ENCODE data around the gene HBZ. TPM values are rescaled to one million over a fixed set of nuclear protein-coding genes. Genes with fewer than 3 reads are reported as not detected.
A peak's percentile ranks its signal among the peaks of the same experiment; 100 is the strongest.
"Not testable (repeated sequence)": the region's sequence is repeated elsewhere in the genome, so short reads cannot be mapped to it uniquely, and the experiment has no call there.

HBZ gene
- total RNA-seq, 1 experiment from 2014 or later = not detected

DNA sequence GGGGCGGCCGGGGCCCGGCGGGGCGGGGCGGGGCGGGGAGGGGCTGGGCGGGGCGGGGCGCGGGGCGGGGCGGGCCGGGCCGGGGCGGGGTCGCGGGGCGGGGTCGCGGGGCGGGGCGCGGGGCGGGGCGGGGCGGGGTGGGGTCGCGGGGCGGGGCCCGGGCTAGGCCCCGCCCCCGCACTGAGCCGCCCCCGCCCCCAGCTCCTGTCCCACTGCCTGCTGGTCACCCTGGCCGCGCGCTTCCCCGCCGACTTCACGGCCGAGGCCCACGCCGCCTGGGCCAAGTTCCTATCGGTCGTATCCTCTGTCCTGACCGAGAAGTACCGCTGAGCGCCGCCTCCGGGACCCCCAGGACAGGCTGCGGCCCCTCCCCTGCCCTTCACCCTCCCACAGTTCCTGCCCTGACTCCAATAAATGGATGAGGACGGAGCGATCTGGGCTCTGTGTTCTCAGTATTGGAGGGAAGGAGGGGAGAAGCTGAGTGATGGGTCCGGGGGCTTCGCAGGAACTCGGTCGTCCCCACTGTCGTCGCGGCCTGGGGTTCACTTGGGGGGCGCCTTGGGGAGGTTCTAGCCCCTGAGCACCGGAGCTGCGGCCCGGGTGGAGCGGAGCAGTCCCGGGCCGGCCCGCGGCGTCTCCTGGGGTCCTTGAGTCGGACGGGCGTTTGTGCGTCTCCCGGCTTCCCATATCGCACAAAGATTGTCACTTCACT is 12.5 kb downstream of the HBZ start:
- DNase-seq (ENCODE audit: low spot score) = no peak

DNA sequence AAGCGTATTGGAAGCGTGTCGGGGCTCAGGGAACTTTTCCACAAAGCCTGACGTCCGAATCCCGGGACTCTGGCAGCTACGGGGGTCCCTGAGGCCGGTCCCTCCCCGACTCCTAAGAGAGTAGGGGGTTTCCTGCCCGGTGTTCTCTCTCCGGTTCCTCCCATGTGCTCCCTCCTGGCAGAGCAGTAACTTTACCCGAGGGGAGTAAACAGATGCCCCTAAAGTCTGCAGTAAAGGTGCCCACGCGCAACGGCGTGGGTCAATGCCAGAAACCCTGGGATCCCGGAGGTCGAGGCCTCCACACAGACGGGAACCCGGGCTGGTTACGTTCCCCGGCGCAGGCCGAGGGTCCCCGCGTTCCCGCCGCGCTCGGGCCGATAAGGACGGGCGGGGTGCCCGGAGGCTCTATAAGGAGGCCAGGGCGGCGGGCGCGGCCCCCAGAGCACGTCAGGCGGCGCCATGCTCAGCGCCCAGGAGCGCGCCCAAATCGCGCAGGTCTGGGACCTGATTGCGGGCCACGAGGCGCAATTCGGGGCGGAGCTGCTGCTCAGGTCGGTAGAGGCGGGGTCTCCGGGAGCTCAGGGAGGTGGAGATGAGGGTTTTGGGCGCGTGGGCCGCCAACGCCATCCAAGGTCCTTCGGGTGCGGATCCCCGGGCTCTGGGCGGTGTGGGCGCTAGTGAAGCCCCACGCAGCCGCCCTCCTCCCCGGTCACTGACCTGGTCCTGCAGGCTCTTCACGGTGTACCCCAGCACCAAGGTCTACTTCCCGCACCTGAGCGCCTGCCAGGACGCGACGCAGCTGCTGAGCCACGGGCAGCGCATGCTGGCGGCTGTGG is 13.3 kb downstream of the HBZ start, which contains the start of gene HBM:
TSS of gene HBM (plus strand) at position 440 of the 836 bp plus-strand sequence. CDS start at position 460, 20 bp downstream.
- DNase-seq (ENCODE audit: low spot score) = no peak

DNA sequence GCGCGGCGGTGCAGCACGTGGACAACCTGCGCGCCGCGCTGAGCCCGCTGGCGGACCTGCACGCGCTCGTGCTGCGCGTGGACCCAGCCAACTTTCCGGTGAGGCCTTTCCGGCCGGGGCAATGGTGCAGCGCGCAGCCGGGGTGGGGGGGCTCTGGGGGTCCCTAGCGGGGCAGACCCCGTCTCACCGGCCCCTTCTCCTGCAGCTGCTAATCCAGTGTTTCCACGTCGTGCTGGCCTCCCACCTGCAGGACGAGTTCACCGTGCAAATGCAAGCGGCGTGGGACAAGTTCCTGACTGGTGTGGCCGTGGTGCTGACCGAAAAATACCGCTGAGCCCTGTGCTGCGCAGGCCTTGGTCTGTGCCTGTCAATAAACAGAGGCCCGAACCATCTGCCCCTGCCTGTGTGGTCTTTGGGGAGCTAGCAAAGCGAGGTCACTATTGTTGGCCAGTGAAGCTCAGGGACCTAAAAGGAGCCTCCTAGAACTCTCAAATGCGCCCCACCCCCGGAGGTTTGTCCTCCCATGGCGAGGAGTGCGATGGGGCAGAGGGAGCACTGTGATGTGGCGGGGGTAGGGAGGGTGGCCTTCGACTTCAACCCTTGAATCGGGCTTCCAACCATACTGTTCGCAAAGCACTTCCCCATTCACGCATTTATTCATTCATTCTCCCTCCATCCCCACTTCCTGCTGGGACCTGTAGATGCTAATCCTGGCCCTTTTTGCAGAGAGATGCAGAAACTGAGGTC is 14.1 kb downstream of the HBZ start:
- no peak for DNase-seq (ENCODE audit: low spot score)

DNA sequence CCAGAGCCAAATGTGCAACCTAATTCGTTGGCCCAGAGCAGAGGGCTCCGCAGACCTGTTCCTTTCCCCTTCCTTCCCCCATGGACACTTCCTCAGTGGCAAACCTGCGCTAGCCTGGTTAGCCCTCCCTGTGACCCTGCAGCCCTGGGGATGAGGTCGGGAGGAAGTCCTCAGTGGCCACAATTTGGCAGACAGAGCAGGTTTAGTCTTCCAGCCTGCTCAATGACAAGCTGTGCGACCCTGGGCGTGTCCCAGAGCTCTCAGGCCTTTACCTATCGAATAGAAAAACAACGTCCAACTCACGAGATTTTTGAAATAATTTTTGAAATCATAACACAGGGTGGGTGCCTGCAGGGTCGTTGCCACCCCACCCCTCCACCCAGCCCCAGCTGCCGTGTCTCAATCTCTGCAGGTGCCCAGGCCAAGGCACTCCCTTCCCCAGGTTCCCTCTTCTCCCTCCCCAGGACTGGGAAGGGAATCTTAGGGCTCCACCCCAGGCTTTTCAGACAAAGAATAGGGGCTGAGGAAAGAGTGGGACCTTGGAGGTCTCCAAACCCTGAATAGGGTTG is 14.8 kb downstream of the HBZ start:
- no peak for DNase-seq (ENCODE audit: low spot score)

DNA sequence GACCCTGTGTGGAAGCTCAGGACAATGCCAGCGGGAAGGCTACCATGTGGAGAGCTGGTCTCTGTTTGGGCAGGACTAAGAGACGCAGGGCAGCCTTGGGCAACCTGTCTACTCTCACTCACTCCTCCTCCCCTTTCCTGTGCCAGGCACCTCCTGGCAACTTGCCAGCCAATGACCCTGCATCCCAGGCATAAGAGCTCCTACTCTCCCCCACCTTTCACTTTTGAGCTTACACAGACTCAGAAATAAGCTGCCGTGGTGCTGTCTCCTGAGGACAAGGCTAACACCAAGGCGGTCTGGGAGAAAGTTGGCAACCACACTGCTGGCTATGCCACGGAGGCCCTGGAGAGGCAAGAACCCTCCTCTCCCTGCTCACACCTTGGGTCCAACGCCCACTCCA is 16.0 kb downstream of the HBZ start:
- no peak for DNase-seq (ENCODE audit: low spot score)

DNA sequence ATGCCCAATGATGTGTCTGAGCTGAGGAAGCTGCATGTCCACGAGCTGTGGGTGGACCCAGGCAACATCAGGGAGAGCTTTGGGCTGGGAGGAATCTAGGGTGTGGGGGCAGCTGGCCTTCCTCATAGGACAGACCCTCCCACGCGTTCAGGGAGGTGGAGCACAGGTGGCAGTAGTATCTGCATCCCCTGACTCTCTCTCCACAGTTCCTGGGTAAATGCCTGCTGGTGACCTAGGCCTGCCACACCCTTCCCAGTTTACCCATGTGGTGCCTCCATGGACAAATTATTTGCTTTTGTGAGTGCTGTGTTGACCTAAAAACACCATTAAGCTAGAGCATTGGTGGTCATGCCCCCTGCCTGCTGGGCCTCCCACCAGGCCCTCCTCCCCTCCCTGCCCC is 16.6 kb downstream of the HBZ start:
- no peak for DNase-seq (ENCODE audit: low spot score)

DNA sequence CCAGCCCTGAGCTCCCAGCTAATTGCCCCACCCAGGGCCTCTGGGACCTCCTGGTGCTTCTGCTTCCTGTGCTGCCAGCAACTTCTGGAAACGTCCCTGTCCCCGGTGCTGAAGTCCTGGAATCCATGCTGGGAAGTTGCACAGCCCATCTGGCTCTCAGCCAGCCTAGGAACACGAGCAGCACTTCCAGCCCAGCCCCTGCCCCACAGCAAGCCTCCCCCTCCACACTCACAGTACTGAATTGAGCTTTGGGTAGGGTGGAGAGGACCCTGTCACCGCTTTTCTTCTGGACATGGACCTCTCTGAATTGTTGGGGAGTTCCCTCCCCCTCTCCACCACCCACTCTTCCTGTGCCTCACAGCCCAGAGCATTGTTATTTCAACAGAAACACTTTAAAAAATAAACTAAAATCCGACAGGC is 17.7 kb downstream of the HBZ start:
- peak; percentile 49 for DNase-seq (ENCODE audit: low spot score)

DNA sequence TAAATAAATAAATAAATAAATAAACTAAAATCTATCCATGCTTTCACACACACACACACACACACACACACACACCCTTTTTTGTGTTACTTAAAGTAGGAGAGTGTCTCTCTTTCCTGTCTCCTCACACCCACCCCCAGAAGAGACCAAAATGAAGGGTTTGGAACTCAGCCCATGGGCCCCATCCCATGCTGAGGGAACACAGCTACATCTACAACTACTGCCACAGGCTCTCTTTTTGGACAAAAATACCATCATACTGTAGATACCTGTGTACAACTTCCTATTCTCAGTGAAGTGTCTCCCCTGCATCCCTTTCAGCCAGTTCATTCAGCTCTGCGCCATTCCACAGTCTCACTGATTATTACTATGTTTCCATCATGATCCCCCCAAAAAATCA is 18.3 kb downstream of the HBZ start:
- DNase-seq (ENCODE audit: low spot score) = no peak

DNA sequence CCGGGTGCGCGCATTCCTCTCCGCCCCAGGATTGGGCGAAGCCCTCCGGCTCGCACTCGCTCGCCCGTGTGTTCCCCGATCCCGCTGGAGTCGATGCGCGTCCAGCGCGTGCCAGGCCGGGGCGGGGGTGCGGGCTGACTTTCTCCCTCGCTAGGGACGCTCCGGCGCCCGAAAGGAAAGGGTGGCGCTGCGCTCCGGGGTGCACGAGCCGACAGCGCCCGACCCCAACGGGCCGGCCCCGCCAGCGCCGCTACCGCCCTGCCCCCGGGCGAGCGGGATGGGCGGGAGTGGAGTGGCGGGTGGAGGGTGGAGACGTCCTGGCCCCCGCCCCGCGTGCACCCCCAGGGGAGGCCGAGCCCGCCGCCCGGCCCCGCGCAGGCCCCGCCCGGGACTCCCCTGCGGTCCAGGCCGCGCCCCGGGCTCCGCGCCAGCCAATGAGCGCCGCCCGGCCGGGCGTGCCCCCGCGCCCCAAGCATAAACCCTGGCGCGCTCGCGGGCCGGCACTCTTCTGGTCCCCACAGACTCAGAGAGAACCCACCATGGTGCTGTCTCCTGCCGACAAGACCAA is 20.0 kb downstream of the HBZ start, which contains the start of gene HBA2:
TSS of gene HBA2 (plus strand) at position 503 of the 568 bp plus-strand sequence. CDS start at position 540, 37 bp downstream.
- not testable (repeated sequence) for DNase-seq (ENCODE audit: low spot score)

DNA sequence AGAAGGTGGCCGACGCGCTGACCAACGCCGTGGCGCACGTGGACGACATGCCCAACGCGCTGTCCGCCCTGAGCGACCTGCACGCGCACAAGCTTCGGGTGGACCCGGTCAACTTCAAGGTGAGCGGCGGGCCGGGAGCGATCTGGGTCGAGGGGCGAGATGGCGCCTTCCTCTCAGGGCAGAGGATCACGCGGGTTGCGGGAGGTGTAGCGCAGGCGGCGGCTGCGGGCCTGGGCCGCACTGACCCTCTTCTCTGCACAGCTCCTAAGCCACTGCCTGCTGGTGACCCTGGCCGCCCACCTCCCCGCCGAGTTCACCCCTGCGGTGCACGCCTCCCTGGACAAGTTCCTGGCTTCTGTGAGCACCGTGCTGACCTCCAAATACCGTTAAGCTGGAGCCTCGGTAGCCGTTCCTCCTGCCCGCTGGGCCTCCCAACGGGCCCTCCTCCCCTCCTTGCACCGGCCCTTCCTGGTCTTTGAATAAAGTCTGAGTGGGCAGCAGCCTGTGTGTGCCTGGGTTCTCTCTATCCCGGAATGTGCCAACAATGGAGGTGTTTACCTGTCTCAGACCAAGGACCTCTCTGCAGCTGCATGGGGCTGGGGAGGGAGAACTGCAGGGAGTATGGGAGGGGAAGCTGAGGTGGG is 20.9 kb downstream of the HBZ start:
- not testable (repeated sequence) for DNase-seq (ENCODE audit: low spot score)

DNA sequence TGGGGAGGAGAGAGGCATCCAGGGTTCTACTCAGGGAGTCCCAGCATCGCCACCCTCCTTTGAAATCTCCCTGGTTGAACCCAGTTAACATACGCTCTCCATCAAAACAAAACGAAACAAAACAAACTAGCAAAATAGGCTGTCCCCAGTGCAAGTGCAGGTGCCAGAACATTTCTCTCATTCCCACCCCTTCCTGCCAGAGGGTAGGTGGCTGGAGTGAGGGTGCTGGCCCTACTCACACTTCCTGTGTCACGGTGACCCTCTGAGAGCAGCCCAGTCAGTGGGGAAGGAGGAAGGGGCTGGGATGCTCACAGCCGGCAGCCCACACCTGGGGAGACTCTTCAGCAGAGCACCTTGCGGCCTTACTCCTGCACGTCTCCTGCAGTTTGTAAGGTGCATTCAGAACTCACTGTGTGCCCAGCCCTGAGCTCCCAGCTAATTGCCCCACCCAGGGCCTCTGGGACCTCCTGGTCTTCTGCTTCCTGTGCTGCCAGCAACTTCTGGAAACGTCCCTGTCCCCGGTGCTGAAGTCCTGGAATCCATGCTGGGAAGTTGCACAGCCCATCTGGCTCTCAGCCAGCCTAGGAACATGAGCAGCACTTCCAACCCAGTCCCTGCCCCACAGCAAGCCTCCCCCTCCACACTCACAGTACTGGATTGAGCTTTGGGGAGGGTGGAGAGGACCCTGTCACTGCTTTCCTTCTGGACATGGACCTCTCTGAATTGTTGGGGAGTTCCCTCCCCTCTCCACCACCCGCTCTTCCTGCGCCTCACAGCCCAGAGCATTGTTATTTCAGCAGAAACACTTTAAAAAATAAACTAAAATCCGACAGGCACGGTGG is 21.7 kb downstream of the HBZ start:
- DNase-seq (ENCODE audit: low spot score) = not testable (repeated sequence)

DNA sequence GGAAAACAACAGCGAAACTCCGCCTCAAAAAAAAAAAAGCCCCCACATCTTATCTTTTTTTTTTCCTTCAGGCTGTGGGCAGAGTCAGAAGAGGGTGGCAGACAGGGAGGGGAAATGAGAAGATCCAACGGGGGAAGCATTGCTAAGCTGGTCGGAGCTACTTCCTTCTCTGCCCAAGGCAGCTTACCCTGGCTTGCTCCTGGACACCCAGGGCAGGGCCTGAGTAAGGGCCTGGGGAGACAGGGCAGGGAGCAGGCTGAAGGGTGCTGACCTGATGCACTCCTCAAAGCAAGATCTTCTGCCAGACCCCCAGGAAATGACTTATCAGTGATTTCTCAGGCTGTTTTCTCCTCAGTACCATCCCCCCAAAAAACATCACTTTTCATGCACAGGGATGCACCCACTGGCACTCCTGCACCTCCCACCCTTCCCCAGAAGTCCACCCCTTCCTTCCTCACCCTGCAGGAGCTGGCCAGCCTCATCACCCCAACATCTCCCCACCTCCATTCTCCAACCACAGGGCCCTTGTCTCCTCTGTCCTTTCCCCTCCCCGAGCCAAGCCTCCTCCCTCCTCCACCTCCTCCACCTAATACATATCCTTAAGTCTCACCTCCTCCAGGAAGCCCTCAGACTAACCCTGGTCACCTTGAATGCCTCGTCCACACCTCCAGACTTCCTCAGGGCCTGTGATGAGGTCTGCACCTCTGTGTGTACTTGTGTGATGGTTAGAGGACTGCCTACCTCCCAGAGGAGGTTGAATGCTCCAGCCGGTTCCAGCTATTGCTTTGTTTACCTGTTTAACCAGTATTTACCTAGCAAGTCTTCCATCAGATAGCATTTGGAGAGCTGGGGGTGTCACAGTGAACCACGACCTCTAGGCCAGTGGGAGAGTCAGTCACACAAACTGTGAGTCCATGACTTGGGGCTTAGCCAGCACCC is 22.8 kb downstream of the HBZ start:
- no peak for DNase-seq (ENCODE audit: low spot score)

DNA sequence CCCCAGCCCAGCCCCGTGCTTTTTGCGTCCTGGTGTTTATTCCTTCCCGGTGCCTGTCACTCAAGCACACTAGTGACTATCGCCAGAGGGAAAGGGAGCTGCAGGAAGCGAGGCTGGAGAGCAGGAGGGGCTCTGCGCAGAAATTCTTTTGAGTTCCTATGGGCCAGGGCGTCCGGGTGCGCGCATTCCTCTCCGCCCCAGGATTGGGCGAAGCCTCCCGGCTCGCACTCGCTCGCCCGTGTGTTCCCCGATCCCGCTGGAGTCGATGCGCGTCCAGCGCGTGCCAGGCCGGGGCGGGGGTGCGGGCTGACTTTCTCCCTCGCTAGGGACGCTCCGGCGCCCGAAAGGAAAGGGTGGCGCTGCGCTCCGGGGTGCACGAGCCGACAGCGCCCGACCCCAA is 23.6 kb downstream of the HBZ start:
- not testable (repeated sequence) for DNase-seq (ENCODE audit: low spot score)

DNA sequence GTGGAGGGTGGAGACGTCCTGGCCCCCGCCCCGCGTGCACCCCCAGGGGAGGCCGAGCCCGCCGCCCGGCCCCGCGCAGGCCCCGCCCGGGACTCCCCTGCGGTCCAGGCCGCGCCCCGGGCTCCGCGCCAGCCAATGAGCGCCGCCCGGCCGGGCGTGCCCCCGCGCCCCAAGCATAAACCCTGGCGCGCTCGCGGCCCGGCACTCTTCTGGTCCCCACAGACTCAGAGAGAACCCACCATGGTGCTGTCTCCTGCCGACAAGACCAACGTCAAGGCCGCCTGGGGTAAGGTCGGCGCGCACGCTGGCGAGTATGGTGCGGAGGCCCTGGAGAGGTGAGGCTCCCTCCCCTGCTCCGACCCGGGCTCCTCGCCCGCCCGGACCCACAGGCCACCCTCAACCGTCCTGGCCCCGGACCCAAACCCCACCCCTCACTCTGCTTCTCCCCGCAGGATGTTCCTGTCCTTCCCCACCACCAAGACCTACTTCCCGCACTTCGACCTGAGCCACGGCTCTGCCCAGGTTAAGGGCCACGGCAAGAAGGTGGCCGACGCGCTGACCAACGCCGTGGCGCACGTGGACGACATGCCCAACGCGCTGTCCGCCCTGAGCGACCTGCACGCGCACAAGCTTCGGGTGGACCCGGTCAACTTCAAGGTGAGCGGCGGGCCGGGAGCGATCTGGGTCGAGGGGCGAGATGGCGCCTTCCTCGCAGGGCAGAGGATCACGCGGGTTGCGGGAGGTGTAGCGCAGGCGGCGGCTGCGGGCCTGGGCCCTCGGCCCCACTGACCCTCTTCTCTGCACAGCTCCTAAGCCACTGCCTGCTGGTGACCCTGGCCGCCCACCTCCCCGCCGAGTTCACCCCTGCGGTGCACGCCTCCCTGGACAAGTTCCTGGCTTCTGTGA is 24.3 kb downstream of the HBZ start, which contains the start of gene HBA1:
TSS of gene HBA1 (plus strand) at position 204 of the 906 bp plus-strand sequence. CDS start at position 241, 37 bp downstream.
- not testable (repeated sequence) for DNase-seq (ENCODE audit: low spot score)

DNA sequence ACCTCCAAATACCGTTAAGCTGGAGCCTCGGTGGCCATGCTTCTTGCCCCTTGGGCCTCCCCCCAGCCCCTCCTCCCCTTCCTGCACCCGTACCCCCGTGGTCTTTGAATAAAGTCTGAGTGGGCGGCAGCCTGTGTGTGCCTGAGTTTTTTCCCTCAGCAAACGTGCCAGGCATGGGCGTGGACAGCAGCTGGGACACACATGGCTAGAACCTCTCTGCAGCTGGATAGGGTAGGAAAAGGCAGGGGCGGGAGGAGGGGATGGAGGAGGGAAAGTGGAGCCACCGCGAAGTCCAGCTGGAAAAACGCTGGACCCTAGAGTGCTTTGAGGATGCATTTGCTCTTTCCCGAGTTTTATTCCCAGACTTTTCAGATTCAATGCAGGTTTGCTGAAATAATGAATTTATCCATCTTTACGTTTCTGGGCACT is 25.0 kb downstream of the HBZ start:
- no peak for DNase-seq (ENCODE audit: low spot score)

DNA sequence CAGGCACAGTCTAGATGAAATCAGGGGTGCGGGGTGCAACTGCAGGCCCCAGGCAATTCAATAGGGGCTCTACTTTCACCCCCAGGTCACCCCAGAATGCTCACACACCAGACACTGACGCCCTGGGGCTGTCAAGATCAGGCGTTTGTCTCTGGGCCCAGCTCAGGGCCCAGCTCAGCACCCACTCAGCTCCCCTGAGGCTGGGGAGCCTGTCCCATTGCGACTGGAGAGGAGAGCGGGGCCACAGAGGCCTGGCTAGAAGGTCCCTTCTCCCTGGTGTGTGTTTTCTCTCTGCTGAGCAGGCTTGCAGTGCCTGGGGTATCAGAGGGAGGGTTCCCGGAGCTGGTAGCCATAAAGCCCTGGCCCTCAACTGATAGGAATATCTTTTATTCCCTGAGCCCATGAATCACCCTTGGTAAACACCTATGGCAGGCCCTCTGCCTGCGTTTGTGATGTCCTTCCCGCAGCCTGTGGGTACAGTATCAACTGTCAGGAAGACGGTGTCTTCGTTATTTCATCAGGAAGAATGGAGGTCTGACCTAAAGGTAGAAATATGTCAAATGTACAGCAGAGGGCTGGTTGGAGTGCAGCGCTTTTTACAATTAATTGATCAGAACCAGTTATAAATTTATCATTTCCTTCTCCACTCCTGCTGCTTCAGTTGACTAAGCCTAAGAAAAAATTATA is 25.7 kb downstream of the HBZ start:
- no peak for DNase-seq (ENCODE audit: low spot score)

DNA sequence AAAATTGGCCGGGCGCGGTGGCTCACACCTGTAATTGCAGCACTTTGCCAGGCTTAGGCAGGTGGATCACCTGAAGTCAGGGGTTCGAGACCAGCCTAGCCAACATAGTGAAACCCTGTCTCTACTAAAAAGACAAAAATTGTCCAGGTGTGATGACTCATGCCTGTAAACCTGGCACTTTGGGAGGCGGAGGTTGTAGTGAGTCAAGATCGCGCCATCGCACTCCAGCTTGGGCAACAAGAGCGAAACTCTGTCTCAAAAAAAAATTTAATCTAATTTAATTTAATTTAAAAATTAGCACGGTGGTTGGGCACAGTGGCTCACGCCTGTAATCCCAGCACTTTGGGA is 26.2 kb downstream of the HBZ start:
- DNase-seq (ENCODE audit: low spot score) = no peak

Data from A172 (cell line).